HS-27A (cell line): ENCODE measurements around the gene TRIM34.
"Not testable (repeated sequence)": the region's sequence is repeated elsewhere in the genome, so short reads cannot be mapped to it uniquely, and the experiment has no call there.

Experiments
- DNase-seq: peaks from one replicate; pipeline ENCODE4 v3.0.0-alpha.2; 2012; ENCODE audit warnings: low read depth, missing footprints

TRIM34 gene

GRCh38 chr11:5684646-5685362 is 60.0 kb downstream of the TRIM34 start, which contains the start of gene TRIM5:
Gene TRIM5, minus strand, starts transcription at chr11:5685074. Its CDS starts 4,897 bp downstream, at chr11:5680177.
- DNase-seq: peak; percentile 91

GRCh38 chr11:5686426-5686825 is 61.6 kb downstream of the TRIM34 start:
- no peak for DNase-seq

- DNase-seq: no peak
Observed at GRCh38 chr11:5688482-5688881, 63.7 kb downstream of the TRIM34 start.

GRCh38 chr11:5689551-5689983 is 64.8 kb downstream of the TRIM34 start, which contains the start of gene TRIM22:
Gene TRIM22, plus strand, starts transcription at chr11:5689790. Its CDS starts 6,443 bp downstream, at chr11:5696233.
- DNase-seq: no peak

- no peak for DNase-seq
Observed at GRCh38 chr11:5690216-5690615, 65.4 kb downstream of the TRIM34 start.

- DNase-seq: no peak
Observed at GRCh38 chr11:5690736-5691135, 65.9 kb downstream of the TRIM34 start.

- DNase-seq: not testable (repeated sequence)
Observed at GRCh38 chr11:5691238-5691963, 66.6 kb downstream of the TRIM34 start.

- no peak for DNase-seq
Observed at GRCh38 chr11:5691964-5692361, 67.2 kb downstream of the TRIM34 start.
